Measurements from ENCODE around the gene ITGB8.

The ITGB8 gene

GRCh38 chr7:20350996-20351692 lies 20.4 kb downstream of the ITGB8 start:
- no peak for TF ChIP-seq Cebpa-rat (IDR thresholded peaks at IDR 0.05)
- H3K27ac ChIP-seq = no peak overlapping the region

GRCh38 chr7:20351901-20352300 lies 21.2 kb downstream of the ITGB8 start:
- Histone ChIP-seq H3K4me1 (peaks cover 10% of the 10 kb centered on the region), H3K4me2 (no peak overlapping the region), H3K27me3 (no peaks in the 10 kb centered on the region), H3K27ac (no peak overlapping the region), H3K9me3 (no peaks in the 10 kb centered on the region), H3K36me3 (no peaks in the 10 kb centered on the region), H3K4me3 (no peak overlapping the region), H3K9ac (no peak overlapping the region), H4K20me1 (no peaks in the 10 kb centered on the region)
- TF ChIP-seq Cebpa-rat (IDR thresholded peaks at IDR 0.05) = no peak

More at GRCh38 chr7:20350996-20351692, 20.4 kb downstream of the ITGB8 start:
- Histone ChIP-seq H3K9ac (no peak overlapping the region), H3K9me3 (no peaks in the 10 kb centered on the region), H4K20me1 (no peaks in the 10 kb centered on the region), H3K4me3 (no peak overlapping the region), H3K27me3 (no peaks in the 10 kb centered on the region), H3K36me3 (no peaks in the 10 kb centered on the region), H3K4me1 (peaks cover 10% of the 10 kb centered on the region), H3K4me2 (no peak overlapping the region)

- no peaks in the 10 kb centered on the region for H3K9me3 ChIP-seq
- H3K27me3 ChIP-seq = no peaks in the 10 kb centered on the region
- H4K20me1 ChIP-seq = no peaks in the 10 kb centered on the region
- H3K4me1 ChIP-seq = peaks cover 10% of the 10 kb centered on the region
- H3K36me3 ChIP-seq = no peaks in the 10 kb centered on the region
- H3K27ac ChIP-seq = no peak overlapping the region
- no peak overlapping the region for H3K4me2 ChIP-seq
- no peak overlapping the region for H3K4me3 ChIP-seq
- TF ChIP-seq Cebpa-rat (IDR thresholded peaks at IDR 0.05) = no peak
- H3K9ac ChIP-seq = no peak overlapping the region
Measured at GRCh38 chr7:20352573-20353306, 22.0 kb downstream of the ITGB8 start.

GRCh38 chr7:20354610-20355528 lies 24.2 kb downstream of the ITGB8 start:
- Histone ChIP-seq H3K27me3 (no peaks in the 10 kb centered on the region), H4K20me1 (no peaks in the 10 kb centered on the region), H3K27ac (no peak overlapping the region), H3K36me3 (no peaks in the 10 kb centered on the region), H3K4me1 (peaks cover 10% of the 10 kb centered on the region), H3K4me2 (peak overlapping the region; percentile 27; the same call in 1 of the 2 replicates), H3K4me3 (no peak overlapping the region), H3K9ac (no peak overlapping the region), H3K9me3 (no peaks in the 10 kb centered on the region)
- TF ChIP-seq Cebpa-rat (IDR thresholded peaks at IDR 0.05) = no peak

GRCh38 chr7:20358106-20358505 lies 27.4 kb downstream of the ITGB8 start:
- no peaks in the 10 kb centered on the region for H4K20me1 ChIP-seq
- no peaks in the 10 kb centered on the region for H3K27me3 ChIP-seq
- no peaks in the 10 kb centered on the region for H3K9me3 ChIP-seq
- TF ChIP-seq Cebpa-rat (IDR thresholded peaks at IDR 0.05) = no peak
- H3K4me3 ChIP-seq = no peak overlapping the region
- H3K4me1 ChIP-seq = peaks cover 10% of the 10 kb centered on the region
- H3K27ac ChIP-seq = no peak overlapping the region
- H3K4me2 ChIP-seq = no peak overlapping the region
- H3K36me3 ChIP-seq = no peaks in the 10 kb centered on the region
- no peak overlapping the region for H3K9ac ChIP-seq

- Histone ChIP-seq H4K20me1 (no peaks in the 10 kb centered on the region), H3K27ac (no peak overlapping the region), H3K27me3 (no peaks in the 10 kb centered on the region), H3K4me1 (peaks cover 10% of the 10 kb centered on the region), H3K9me3 (no peaks in the 10 kb centered on the region), H3K9ac (no peak overlapping the region), H3K4me3 (no peak overlapping the region), H3K4me2 (no peak overlapping the region), H3K36me3 (no peaks in the 10 kb centered on the region)
- TF ChIP-seq Cebpa-rat (IDR thresholded peaks at IDR 0.05) = no peak
Measured at GRCh38 chr7:20358762-20359282, 28.1 kb downstream of the ITGB8 start.

- Histone ChIP-seq H4K20me1 (no peaks in the 10 kb centered on the region), H3K27me3 (no peaks in the 10 kb centered on the region), H3K4me2 (no peak overlapping the region), H3K27ac (no peak overlapping the region), H3K9me3 (no peaks in the 10 kb centered on the region), H3K4me3 (no peak overlapping the region), H3K9ac (no peak overlapping the region), H3K36me3 (no peaks in the 10 kb centered on the region), H3K4me1 (peaks cover 10% of the 10 kb centered on the region)
- no peak for TF ChIP-seq Cebpa-rat (IDR thresholded peaks at IDR 0.05)
Measured at GRCh38 chr7:20359341-20359963, 28.8 kb downstream of the ITGB8 start.

GRCh38 chr7:20362574-20363253 lies 32.0 kb downstream of the ITGB8 start:
- H3K9me3 ChIP-seq = no peaks in the 10 kb centered on the region
- H3K27me3 ChIP-seq = no peaks in the 10 kb centered on the region
- H3K4me2 ChIP-seq = no peak overlapping the region
- H3K9ac ChIP-seq = no peak overlapping the region
- no peaks in the 10 kb centered on the region for H4K20me1 ChIP-seq
- no peak overlapping the region for H3K4me3 ChIP-seq
- H3K4me1 ChIP-seq = no peaks in the 10 kb centered on the region
- TF ChIP-seq Cebpa-rat (IDR thresholded peaks at IDR 0.05) = no peak
- no peak overlapping the region for H3K27ac ChIP-seq
- H3K36me3 ChIP-seq = no peaks in the 10 kb centered on the region
